ENCODE data around the gene JPH4. TPM values are rescaled to one million over a fixed set of nuclear protein-coding genes. Genes with fewer than 3 reads are reported as not detected.

Gene JPH4
- total RNA-seq, 4 donors from 2014 or later, result 0.19 to 2.0 (median 1.2) TPM

DNA sequence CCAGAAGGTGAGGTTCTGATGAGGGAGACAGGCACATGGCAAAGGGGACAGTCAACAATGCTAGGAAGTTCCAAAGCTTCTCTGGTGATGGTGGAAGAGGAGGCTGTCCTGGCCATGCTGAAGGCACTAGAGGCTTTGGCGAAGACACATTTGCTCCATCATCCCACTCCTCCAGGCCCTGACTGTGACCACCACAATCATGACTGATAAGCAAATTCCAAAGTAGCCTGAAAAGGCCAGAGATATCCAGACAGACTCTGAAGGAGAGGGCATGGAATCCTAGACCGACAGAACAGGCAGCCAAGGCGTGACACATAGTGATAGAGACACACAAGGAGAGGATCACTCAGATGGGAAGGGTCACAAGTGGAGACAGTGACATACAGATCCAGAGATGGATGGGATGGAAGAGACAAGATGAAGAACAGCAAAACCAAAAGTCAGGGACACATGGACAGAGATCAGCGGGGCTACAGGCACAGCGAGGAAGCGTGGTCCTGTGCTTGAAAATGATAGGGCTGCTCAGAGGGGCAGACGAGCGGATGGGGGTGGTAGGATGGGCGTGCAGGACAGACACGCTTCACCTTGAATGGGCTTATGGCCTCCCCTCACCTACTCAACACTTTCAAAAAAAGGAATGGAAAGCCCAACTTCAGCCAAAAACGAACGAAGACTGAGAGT lies 28.3 kb downstream of the JPH4 start:
- TF ChIP-seq, protein P1, sequence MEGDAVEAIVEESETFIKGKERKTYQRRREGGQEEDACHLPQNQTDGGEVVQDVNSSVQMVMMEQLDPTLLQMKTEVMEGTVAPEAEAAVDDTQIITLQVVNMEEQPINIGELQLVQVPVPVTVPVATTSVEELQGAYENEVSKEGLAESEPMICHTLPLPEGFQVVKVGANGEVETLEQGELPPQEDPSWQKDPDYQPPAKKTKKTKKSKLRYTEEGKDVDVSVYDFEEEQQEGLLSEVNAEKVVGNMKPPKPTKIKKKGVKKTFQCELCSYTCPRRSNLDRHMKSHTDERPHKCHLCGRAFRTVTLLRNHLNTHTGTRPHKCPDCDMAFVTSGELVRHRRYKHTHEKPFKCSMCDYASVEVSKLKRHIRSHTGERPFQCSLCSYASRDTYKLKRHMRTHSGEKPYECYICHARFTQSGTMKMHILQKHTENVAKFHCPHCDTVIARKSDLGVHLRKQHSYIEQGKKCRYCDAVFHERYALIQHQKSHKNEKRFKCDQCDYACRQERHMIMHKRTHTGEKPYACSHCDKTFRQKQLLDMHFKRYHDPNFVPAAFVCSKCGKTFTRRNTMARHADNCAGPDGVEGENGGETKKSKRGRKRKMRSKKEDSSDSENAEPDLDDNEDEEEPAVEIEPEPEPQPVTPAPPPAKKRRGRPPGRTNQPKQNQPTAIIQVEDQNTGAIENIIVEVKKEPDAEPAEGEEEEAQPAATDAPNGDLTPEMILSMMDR (IDR thresholded peaks at IDR 0.05; ENCODE audit: low read depth), result no peak

DNA sequence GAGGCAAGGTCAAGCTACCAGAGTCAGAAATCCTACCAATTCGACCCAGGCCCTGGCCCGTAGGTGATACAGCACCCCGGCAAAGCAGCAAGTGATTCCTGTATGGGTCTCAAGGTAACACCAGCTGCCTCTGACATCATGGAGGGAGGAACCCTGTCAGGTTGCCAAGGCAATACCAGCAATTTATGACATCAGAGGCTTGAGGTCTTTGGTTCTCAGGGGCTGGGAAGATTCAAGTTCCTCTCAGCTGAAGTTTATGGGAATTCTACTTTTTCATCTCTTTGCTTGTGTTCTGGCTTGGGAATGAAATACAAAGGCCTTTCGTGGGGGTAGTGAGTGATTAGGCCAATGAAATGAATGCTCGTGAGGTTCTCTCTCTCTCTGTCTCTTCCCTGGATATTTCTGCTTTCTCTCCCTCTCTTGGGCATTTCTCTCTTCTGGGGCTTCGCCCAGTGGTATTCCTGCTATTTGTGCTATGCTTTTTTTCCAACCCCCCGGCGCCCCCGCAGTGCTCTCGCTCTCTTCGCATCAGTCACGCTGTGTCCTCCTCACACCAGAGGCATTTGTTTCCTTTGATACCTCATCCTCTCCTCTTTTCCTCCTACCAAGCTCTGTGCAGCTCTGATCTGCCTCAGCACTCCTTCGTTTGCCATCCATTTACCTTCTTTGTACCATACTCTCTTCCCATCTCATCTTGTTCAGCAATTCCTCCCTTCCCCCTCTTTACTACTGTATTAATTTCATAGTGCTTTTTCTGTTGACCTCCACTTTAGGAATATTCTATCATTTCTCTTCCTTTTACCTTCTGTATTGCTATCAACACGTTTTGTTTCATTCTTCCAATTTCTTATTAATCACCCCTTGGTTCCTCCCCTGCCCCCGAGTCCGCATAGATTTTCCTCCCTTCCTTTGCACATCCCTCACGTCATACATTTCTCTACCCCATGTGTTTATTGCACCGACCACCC lies 30.0 kb downstream of the JPH4 start:
- TF ChIP-seq, protein P1 (IDR thresholded peaks at IDR 0.05; ENCODE audit: low read depth), result no peak

DNA sequence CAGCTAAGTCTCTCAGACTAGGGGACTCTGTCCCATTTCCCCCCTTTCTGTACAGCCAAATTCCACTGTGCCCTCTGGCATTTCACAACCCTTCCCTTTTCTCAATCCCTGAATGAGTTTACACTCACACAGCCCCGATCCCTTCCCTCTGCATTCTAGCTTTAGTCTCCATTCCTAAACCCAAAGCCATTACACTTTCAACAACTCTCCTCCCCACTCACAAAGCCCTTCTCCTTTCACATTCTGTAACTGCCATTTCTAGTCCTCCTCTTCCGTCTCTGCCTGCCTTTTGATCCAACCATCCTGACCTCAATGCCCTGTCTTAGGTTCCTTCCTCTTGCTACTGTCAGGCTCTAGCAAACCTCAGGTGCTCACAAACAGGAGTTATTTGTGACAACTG lies 30.7 kb downstream of the JPH4 start:
- TF ChIP-seq, protein P1 (IDR thresholded peaks at IDR 0.05; ENCODE audit: low read depth), result no peak

DNA sequence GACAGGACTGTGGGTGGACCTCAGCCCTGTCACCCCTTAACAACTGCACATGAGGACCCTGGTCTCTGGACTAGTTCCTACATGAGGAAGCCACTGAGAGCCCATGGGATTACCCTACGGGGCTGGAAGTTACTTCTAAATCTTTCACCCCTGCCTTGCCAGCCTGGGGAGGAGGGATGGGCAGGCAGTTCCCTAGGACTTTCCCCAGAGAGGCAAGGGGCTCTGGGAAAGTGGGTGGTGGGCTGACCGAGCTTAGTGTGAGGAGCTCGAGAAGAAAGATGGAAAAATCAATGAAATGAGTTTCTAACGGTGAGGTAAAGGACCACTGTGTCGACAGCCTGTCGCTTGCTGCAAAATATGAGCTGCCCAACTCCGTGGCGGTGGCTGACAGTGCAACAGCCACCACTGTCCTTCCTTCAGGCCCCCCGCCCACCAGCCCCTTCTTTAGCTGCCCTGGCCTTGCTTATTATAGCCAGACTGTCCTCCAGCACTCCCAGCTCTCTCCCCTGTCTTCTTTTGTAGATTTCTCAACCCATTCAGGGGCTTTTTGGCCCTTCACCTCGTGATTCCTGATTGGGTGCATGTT lies 32.0 kb downstream of the JPH4 start:
- TF ChIP-seq, protein P1 (IDR thresholded peaks at IDR 0.05; ENCODE audit: low read depth), result no peak

DNA sequence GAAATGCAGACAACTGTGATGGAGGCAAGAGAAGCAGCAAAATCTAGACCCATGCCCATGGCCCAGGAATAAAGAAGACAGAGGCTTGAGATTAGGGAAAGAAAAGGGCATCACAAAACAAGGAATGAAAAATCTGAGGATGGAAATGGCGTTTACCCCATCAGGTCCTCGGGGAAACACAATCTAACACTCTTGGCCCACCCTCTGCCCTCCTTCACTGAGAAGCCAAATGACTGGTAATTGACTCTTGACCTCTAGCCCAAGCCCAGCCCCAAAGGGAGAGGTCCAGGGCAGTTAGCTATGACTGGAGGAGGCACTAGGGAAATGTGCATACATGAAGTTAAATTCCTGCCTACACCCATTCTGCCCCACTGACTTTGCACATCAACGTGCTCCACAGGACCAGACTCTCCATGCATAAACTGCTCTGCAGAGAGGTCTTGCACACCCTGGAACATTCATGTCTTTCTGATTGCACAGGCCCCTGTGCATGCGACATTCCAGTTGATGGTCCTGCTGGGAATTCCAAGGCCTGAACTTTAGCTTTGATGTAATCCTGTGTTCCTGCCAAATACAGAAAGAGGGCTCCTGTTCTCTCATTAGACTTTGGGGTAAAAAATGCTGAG lies 32.7 kb downstream of the JPH4 start:
- TF ChIP-seq, protein P1 (IDR thresholded peaks at IDR 0.05; ENCODE audit: low read depth), result no peak

DNA sequence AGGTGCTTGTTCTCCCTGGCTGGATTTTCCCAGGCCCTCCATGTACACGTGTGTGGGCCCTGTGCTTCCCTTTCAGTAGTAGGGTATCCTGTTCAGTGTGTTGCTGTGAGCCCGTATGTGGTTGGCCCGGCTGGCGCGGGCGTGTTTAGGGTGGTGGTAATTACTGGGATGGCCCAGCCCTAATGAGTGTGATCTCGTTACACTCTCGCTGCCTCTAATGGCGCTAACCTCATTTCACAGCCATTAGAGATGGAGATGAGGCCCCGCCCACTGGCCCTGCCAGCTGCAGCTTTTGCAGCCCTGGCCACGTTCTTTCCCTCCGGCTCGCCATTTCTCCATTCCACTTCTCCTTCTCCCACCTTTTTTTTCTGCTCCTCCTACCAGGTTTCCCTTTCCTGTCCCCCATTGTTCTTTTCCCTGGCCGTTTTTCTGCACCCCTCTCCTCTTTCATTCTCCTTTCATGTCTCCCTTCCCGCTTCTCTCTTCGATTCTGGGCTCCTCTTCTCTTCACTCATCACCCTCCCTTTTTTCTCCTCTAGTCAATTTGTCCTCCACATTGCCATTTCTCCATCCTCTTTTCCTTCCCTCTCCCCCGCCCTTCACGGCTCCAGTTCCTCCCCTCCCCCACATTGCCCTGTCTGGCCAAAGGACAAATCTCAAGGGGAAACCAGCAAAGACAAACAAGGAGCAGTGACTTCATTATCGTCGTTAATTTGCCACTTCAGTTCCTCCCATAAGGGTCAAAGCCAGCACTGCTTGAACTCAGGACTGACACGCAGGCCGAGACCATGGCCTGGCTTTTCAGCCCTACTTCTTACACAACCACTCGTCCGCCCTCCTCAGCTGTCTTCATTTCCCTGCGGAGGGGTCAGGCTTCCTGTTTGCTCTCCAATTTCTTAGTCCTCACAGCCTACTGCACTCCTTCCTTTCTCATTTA lies 33.8 kb downstream of the JPH4 start:
- TF ChIP-seq, protein P1 (IDR thresholded peaks at IDR 0.05; ENCODE audit: low read depth), result no peak

Data from subcutaneous adipose tissue (tissue), 4 donors.